Small intestine (tissue), 7 donors: ENCODE results near the gene KLHL5. TPM values are rescaled to one million over a fixed set of nuclear protein-coding genes. Genes with fewer than 3 reads are reported as not detected.

Experiments used
- DNase-seq, 2 donors: peaks; one replicate each; pipeline versions ENCODE4 v3.0.0 to v3.0.0-alpha.2; 2013
- FAIRE-seq: peaks from 2 replicates; lab custom pipeline; 2012; peaks lifted over from hg19 to GRCh38; lab: Jason Lieb, UNC
- H3K27ac ChIP-seq, 3 donors: one replicate each; pipeline ENCODE4 v1.5.1; 2013; ENCODE audit warnings: low read length in 2 of 3, mild to moderate bottlenecking in 2 of 3, control low read depth in 1 of 3, inconsistent platforms in 1 of 3, low read depth in 1 of 3, moderate library complexity in 1 of 3
- H3K27me3 ChIP-seq, 3 donors: one replicate each; pipeline ENCODE4 v1.6.1; 2013; ENCODE audit warnings: low read length in 3 of 3, inconsistent platforms in 1 of 3; ENCODE audit not compliant: control insufficient read depth in 3 of 3, insufficient read depth in 3 of 3
- H3K36me3 ChIP-seq, 3 donors: one replicate each; pipeline ENCODE4 v1.6.1; 2013; ENCODE audit warnings: low read length in 3 of 3, inconsistent platforms in 1 of 3, low read depth in 1 of 3, mild to moderate bottlenecking in 1 of 3, moderate library complexity in 1 of 3; ENCODE audit not compliant: control insufficient read depth in 3 of 3, insufficient read depth in 2 of 3
- H3K4me1 ChIP-seq, 3 donors: one replicate each; pipeline ENCODE4 v1.6.1; 2013; ENCODE audit warnings: low read length in 2 of 3, inconsistent platforms in 1 of 3, low read depth in 1 of 3, mild to moderate bottlenecking in 1 of 3, moderate library complexity in 1 of 3; ENCODE audit not compliant: control insufficient read depth in 3 of 3, insufficient read depth in 2 of 3
- H3K4me3 ChIP-seq, 3 donors: one replicate each; pipeline ENCODE4 v1.5.1; 2013; ENCODE audit warnings: low read length in 3 of 3, control low read depth in 1 of 3, inconsistent platforms in 1 of 3, low read depth in 1 of 3, mild to moderate bottlenecking in 1 of 3, moderate library complexity in 1 of 3
- H3K9me3 ChIP-seq, 2 donors: one replicate each; pipeline ENCODE4 v1.6.1; 2013; ENCODE audit warnings: low read depth in 1 of 2, low read length in 1 of 2; ENCODE audit not compliant: control insufficient read depth in 2 of 2, insufficient read depth in 1 of 2
- WGBS, 3 donors: extraction: QIAGEN DNeasy Blood & Tissue Kit; methylation state at CpG; one replicate each; pipeline ENCODE4 v1.1.7; 2013; 5-methylcytosine and 5-hydroxymethylcytosine counted together
- polyA plus RNA-seq, 4 donors: library from polyadenylated mRNA; stranded (reverse) in 3 of 4; unstranded in 1 of 4; fragments of 200-250 nt in 3 of 4; fragments of 120-200 nt in 1 of 4; gene quantifications; one replicate each; pipeline versions ENCODE4 v1.2.1 to v1.2.3, GENCODE V29; 2013
- donor health status: healthy with polysubstance abuse.
- donor health status: control.
- donor health status: control.
- donor health status: Bipolar disorder and iron deficiency.
- donor health status: healthy.

The KLHL5 gene
- polyA plus RNA-seq, 4 donors = 4.5 to 18.9 (median 9.3) TPM

GRCh38 chr4:39063430-39063829 lies 1.4 kb downstream of the KLHL5 start:
- Histone ChIP-seq H3K9me3 (no peaks in the 10 kb centered on the region), H3K27ac (no peak overlapping the region), H3K4me3 (no peak overlapping the region), H3K4me1 (no peaks in the 10 kb centered on the region), H3K36me3 (no peaks in the 10 kb centered on the region), H3K27me3 (no peaks in the 10 kb centered on the region)
- no peak for FAIRE-seq
- DNase-seq = no peak

DNA sequence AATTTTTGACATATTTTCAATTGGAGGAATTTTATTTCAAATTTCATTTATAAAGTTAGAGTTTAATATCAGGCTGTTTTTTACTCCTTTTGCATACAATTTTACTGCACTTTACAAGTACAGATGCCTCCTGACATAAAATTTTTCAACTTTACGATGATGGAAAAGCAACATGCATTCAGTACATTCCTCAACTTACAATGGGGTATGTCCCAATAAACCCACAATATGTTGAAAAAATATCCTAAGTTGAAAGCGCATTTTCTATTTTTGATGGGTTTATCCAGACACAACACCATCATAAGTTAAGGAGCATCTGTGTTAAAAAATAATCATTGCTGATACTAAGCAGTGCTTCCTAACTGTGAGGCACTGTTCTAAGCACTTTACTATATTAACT lies 4.3 kb downstream of the KLHL5 start:
- DNase-seq = no peak
- FAIRE-seq = no peak
- no peak overlapping the region for H3K4me3 ChIP-seq
- H3K36me3 ChIP-seq = no peaks in the 10 kb centered on the region
- H3K27ac ChIP-seq = no peak overlapping the region
- WGBS, 3 donors = 98 to 100% (median 99%) methylated on average over 2 of the region's 2 CpGs
- H3K27me3 ChIP-seq = no peaks in the 10 kb centered on the region
- no peaks in the 10 kb centered on the region for H3K4me1 ChIP-seq
- no peaks in the 10 kb centered on the region for H3K9me3 ChIP-seq

DNA sequence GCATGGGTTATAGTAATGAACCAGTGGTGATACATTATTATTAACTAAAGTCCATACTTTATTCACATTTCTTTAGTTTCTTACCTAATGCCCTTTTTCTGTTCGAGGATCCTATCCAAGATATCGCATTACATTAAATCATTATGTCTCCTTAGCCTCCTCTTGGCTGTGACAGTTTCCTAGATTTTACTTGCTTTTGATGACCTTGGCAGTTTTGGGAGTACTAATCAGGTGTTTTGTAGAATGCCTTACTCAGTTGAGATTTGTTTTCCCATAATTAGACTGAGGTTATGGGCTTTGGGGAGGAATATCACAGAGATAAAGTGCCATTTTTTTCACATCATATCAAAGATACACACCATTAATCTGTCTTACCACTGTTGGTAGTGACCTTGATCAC lies 5.0 kb downstream of the KLHL5 start:
- H3K27ac ChIP-seq = no peak overlapping the region
- FAIRE-seq = no peak
- H3K9me3 ChIP-seq = no peaks in the 10 kb centered on the region
- no peak for DNase-seq
- no peaks in the 10 kb centered on the region for H3K4me1 ChIP-seq
- H3K27me3 ChIP-seq = no peaks in the 10 kb centered on the region
- WGBS, 3 donors = 93 to 96% (median 95%) methylated on average over 2 of the region's 2 CpGs
- no peaks in the 10 kb centered on the region for H3K36me3 ChIP-seq
- no peak overlapping the region for H3K4me3 ChIP-seq

GRCh38 chr4:39067451-39067850 lies 5.4 kb downstream of the KLHL5 start:
- no peak overlapping the region for H3K27ac ChIP-seq
- no peaks in the 10 kb centered on the region for H3K4me1 ChIP-seq
- peak in 1 of 2 donors; percentile 28 for DNase-seq
- 65 to 91% (median 65%) methylated on average over 3 of the region's 3 CpGs for WGBS, 3 donors
- H3K36me3 ChIP-seq = no peaks in the 10 kb centered on the region
- H3K4me3 ChIP-seq = no peak overlapping the region
- H3K9me3 ChIP-seq = no peaks in the 10 kb centered on the region
- FAIRE-seq = no peak
- H3K27me3 ChIP-seq = no peaks in the 10 kb centered on the region

GRCh38 chr4:39068907-39069306 lies 6.9 kb downstream of the KLHL5 start:
- no peaks in the 10 kb centered on the region for H3K9me3 ChIP-seq
- DNase-seq (no peak), FAIRE-seq (no peak)
- H3K27ac ChIP-seq = no peak overlapping the region
- H3K4me3 ChIP-seq = no peak overlapping the region
- no peaks in the 10 kb centered on the region for H3K4me1 ChIP-seq
- no peaks in the 10 kb centered on the region for H3K36me3 ChIP-seq
- 84 to 90% (median 86%) methylated on average over 3 of the region's 3 CpGs for WGBS, 3 donors
- no peaks in the 10 kb centered on the region for H3K27me3 ChIP-seq

DNA sequence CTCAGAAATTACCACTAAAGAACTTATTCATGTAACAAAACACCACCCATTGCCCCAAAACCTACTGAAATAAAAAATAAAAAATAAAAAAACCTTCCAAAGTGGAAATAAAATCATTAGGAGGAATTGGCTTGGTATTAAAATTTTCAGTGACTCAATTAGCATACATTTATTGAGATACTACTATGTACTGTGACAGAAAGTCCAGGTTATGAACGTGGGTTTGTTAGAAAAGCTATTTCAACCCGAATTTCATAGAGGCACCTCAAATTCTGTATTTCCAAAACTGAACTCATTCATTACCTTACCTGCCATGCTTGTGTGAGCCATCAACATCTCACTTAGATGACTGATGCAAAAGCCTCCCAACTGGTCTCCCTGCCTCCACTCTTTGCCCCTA lies 16.8 kb downstream of the KLHL5 start:
- peaks cover 0 to 2% (median 0%) of the 10 kb centered on the region in 3 donors for H3K36me3 ChIP-seq
- no peaks in the 10 kb centered on the region for H3K27me3 ChIP-seq
- no peak for DNase-seq
- no peak overlapping the region for H3K27ac ChIP-seq
- H3K4me1 ChIP-seq = no peaks in the 10 kb centered on the region
- WGBS, 3 donors = 91 to 97% (median 92%) methylated on average over 2 of the region's 2 CpGs
- no peak overlapping the region for H3K4me3 ChIP-seq
- no peak for FAIRE-seq
- no peaks in the 10 kb centered on the region for H3K9me3 ChIP-seq

DNA sequence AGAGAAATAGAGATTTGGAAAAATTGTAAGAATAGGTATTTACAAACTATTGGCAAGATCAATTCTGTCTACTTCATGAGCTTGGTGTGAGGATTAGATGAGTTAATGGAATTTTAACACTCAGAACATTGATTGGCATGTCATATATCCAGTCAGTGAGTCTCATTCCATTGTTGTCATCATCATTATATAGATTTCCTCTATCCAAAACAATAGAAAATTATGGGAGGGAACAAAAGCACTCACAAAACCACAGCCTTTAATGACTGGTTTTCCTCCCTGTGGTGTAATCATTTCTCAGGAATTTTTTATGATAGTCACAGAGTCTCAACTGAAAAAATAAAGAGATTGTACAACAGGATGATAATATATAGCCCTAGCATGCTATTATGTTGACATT lies 21.1 kb downstream of the KLHL5 start:
- no peak for FAIRE-seq
- Histone ChIP-seq H3K27me3 (no peaks in the 10 kb centered on the region), H3K4me3 (no peak overlapping the region), H3K4me1 (no peaks in the 10 kb centered on the region), H3K36me3 (peaks cover 0 to 2% (median 0%) of the 10 kb centered on the region in 3 donors), H3K27ac (no peak overlapping the region), H3K9me3 (no peaks in the 10 kb centered on the region)
- DNase-seq = no peak

GRCh38 chr4:39085891-39086290 lies 23.9 kb downstream of the KLHL5 start:
- Histone ChIP-seq H3K4me3 (no peak overlapping the region), H3K4me1 (no peaks in the 10 kb centered on the region), H3K36me3 (peaks cover 0 to 2% (median 0%) of the 10 kb centered on the region in 3 donors), H3K27me3 (no peaks in the 10 kb centered on the region), H3K9me3 (no peaks in the 10 kb centered on the region), H3K27ac (no peak overlapping the region)
- DNase-seq = no peak
- no peak for FAIRE-seq
- WGBS, 3 donors = 89 to 95% (median 92%) methylated on average over 5 of the region's 5 CpGs

- H3K27ac ChIP-seq = no peak overlapping the region
- DNase-seq (no peak), FAIRE-seq (no peak)
- no peak overlapping the region for H3K4me3 ChIP-seq
- 93 to 100% (median 96%) methylated on average over 1 of the region's 1 CpG for WGBS, 3 donors
- H3K9me3 ChIP-seq = no peaks in the 10 kb centered on the region
- peaks cover 0 to 2% (median 0%) of the 10 kb centered on the region in 3 donors for H3K36me3 ChIP-seq
- H3K27me3 ChIP-seq = no peaks in the 10 kb centered on the region
- H3K4me1 ChIP-seq = no peaks in the 10 kb centered on the region
Measured at GRCh38 chr4:39096847-39097246, 34.8 kb downstream of the KLHL5 start.
